Renal cortical epithelial cell (primary cell): ENCODE measurements around the gene LRRC15. TPM values are rescaled to one million over a fixed set of nuclear protein-coding genes. Genes with fewer than 3 reads are reported as not detected.

Experiments
- DNase-seq: peaks from one replicate; pipeline ENCODE4 v3.0.0-alpha.2; 2011; ENCODE audit warnings: low read depth
- total RNA-seq: library from RNA; depleted of rRNA; stranded (reverse); fragments of >200 nt; gene quantifications from 2 replicates; pipeline ENCODE4 v1.2.3, GENCODE V29; 2014

The LRRC15 gene
- not detected in 2 replicates for total RNA-seq

GRCh38 chr3:194369522-194370279 lies at the start of gene LRRC15:
Gene LRRC15, minus strand, starts transcription at chr3:194369743. Its CDS starts 8,700 bp downstream, at chr3:194361043.
- peak; percentile 7 for DNase-seq

DNA sequence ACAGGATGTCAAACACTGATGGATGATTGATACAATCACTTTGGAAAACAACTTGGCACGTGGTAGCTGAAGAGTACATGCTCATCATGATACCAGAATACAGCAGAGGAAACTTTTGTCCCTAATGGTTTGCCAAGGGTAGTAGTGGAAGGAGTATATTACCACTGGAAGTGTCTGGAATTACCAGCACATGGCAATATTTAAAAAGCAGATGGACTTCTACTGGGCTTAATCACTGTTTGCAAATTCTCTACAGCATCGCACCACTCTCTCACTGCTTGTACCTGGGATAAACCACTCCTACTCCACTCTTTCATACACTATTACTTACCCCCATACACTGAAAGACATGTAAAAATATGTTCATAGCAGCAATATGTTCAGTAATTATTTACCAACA lies 49.1 kb upstream of the LRRC15 start:
- no peak for DNase-seq

- peak; percentile 41 for DNase-seq
Observed at GRCh38 chr3:194407423-194407822, 37.9 kb upstream of the LRRC15 start.

DNA sequence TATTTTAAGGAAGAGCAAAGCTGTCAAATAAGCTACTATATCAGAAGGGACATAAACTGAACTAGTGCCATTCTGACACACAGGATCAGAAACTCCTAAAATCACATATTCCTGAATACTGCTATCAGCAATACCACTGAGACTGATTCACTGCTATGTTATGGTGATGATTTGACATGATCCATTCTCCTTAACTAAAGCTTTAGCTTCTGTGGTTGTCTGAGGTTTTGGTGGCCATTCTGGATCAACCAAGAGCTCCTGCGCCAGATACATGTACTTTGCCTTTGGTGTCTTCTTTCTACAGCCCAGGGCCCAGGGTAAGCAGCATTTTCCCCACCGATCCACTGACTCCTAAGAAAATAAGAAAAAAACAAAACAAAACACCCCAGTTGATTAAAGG lies 36.2 kb upstream of the LRRC15 start:
- DNase-seq, result no peak

DNA sequence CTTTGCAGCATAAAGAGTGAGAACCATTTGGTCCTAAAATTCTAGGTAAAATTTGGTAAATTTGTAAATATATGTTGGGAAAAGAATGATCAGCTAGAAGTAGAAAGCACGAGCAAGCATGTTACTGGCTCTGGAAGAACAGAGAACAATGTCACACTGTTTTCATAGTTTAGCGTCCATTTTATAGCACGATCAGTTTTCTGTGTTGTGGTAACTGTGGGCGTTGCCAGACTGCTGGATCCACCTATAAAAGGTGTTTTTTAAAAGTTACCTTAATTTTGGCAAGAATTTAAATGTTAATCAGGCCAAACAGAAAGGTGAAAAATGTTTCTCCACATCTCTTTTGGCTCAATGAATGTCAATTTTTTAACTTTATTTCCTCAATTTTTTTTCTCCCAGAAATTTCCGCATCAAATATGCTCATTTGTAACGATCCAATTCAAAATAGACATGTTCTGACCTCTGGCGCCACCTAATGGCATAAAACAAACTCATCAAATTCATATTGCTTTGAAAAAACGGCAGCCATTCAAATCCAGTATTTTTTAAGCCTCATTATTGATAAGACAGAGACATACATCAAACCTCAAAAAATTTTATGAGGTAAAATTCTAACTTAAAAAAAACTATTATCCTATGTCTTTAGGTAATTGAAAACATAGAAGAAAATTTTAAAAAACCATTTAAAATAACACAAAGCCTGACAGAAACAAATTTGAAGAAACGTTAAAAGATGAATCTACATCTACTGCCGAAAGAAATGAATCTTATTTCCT lies 35.0 kb upstream of the LRRC15 start:
- DNase-seq, result peak; percentile 43

DNA sequence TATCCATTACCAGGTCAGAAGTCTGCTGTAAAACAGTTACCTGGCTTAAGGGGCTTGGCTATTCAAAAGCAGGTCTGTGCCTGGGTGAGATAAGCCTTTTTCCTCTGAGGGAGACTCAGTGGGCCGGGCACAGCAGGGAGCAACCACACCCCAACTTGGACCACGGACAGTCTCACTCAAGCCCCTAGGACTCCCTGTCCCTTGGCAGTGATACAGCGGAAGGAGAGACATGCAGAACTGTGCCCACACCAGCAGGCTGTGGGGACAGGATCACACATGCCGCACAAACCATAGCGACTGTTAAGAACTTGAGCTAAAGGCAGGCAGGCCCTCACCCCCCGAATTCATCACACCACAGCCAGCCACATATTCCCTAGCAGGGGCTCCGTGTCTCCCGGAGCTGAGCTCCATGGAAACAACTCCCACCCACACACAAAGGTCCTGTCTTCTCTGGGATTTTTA lies 32.4 kb upstream of the LRRC15 start:
- DNase-seq, result no peak

- no peak for DNase-seq
Observed at GRCh38 chr3:194401346-194401745, 31.8 kb upstream of the LRRC15 start.

DNA sequence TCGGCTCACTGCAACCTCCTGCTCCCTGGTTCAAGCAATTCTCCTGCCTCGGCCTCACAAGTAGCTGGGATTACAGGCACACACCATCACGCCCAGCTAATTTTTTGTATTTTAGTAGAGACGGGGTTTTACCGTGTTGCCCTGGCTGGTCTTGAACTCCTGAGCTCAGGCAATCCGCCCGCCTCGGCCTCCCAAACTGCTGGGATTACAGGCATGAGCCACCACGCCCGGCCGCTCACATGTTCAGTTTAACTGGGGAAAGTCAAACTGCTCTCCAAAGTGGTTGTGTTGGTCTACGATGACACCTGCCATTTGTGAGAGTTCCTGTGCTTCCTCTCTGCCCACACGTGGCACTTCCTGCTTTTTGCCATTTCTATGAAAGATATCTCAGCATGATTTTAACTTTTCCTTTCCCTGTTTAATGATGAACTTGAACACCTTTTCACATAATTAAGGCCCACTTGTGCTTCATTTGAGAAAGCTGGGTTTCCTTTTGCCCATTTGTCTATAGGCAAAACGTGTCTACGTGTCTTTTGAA lies 30.4 kb upstream of the LRRC15 start:
- DNase-seq, result no peak

DNA sequence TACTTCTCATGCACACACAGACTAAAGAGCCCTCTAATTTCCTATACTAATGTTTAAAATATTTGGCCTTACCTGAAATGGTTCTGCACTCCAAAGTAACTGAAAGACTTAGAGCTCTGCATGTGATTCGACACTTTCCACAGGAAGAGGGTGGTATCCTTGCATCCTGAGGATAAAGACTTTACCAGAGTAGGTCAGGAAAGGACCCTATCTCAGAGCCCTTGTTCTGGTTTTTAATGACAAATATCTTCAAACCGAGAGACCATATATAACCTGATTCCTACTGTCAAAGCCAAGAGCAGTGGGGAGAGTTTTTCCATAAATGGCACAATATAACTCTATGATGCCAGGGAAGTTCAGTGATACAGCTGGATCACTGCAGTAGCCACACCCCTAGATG lies 29.6 kb upstream of the LRRC15 start, which contains the start of gene GP5:
Gene GP5, minus strand, starts transcription at position 101 of the 400 bp plus-strand sequence. CDS start 984 bp downstream, outside the sequence.
- no peak for DNase-seq

DNA sequence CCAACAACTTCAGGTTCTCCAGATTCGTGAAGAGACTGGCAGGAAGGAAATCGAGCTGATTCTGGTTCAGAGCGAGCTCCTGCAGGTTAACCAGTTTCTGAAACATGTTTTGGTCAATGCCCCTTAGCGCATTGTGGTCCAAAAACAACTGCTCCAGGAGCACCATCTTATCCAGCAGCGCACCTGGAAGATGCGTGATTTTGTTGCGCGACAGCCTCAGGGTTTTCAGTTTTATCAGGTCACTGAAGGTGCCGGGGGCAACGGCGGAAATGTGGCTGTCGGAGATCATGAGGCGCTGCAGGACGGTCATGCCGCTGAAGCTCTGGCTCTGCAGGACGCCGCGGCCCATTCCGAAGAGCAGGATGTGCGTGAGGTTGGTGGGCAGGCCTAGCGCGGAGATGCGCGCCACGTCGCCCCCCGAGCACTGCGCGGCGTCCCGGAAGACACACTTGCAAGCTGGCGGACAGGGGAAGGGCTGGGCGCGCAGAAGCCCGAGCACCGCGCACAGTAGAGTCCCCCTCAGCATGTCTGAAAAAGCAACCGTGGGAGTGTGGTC lies 28.3 kb upstream of the LRRC15 start:
- DNase-seq, result no peak

GRCh38 chr3:194396859-194397756 lies 27.6 kb upstream of the LRRC15 start:
- DNase-seq, result no peak

DNA sequence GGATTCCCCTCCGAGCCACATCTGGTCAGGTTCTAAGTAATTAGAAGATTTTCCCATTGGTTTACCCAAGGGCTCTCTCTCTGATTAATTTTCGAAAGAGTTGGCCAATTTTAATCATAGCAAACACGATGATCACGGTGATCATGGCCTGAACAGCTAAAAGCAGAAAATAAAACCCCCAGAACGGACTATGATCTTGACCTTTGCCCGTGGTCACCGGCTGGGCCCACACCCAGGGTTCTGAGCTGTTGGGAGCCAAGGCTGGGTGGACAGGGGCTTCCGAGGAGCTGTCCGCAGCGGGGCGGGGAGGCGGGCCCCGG lies 27.0 kb upstream of the LRRC15 start:
- DNase-seq, result no peak

- DNase-seq, result peak; percentile 33
Observed at GRCh38 chr3:194395778-194396538, 26.4 kb upstream of the LRRC15 start.

GRCh38 chr3:194395212-194395611 lies 25.7 kb upstream of the LRRC15 start:
- DNase-seq, result peak; percentile 73

- DNase-seq, result no peak
Observed at GRCh38 chr3:194392576-194392975, 23.0 kb upstream of the LRRC15 start.

GRCh38 chr3:194390835-194391234 lies 21.3 kb upstream of the LRRC15 start:
- no peak for DNase-seq

GRCh38 chr3:194389269-194389668 lies 19.7 kb upstream of the LRRC15 start:
- DNase-seq, result no peak

- DNase-seq, result no peak
Observed at GRCh38 chr3:194387926-194388418, 18.4 kb upstream of the LRRC15 start.

- DNase-seq, result no peak
Observed at GRCh38 chr3:194387276-194387675, 17.7 kb upstream of the LRRC15 start.

DNA sequence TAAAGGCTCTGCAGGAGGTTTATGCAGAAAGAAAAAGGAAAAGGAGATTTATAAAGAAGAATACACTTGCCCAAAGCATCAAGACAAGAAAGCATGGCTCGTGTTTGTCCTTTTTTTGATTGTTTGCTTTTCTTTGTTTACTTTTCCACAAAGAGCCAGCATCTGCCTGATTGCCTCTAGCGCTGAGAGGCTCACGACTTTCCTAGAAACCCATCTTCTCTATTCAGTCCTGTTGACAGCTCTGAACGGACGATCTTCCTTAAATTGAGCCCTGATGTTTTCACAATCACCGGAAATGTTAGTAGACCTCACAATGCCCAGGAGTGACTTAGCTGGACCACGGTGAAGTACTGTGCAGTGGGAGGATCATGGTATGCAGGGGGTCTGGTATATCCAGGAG lies 17.1 kb upstream of the LRRC15 start:
- DNase-seq, result no peak
